Stimulated activated naive CD8-positive, alpha-beta T cell treated with anti-CD3 and anti-CD28 coated beads, Interleukin-15, Interleukin-2, amounts not matched to agents 100 U/mL and 50 U/mL, for 24 hours (primary cell): Measurements from ENCODE around the gene PAN3.
"Not testable (repeated sequence)": the region's sequence is repeated elsewhere in the genome, so short reads cannot be mapped to it uniquely, and the experiment has no call there.

Source experiments
- ATAC-seq: fragments of 150-1000 bp; cut with Tn5 transposase; one replicate; pipeline ENCODE4 v1.10.0; 2021
- DNase-seq: peaks from one replicate; pipeline ENCODE4 v3.0.0; 2021

The PAN3 gene

GRCh38 chr13:28138012-28138755 is at the start of gene PAN3:
PAN3 (plus strand) TSS chr13:28138545; CDS start chr13:28138658, 113 bp downstream.
- DNase-seq (peak; percentile 93), ATAC-seq (peak; percentile 58)

GRCh38 chr13:28089065-28089464 is 49.3 kb upstream of the PAN3 start:
- ATAC-seq (no peak), DNase-seq (no peak)

- DNase-seq: no peak
- ATAC-seq: no peak
Measured at GRCh38 chr13:28092431-28092830, 45.9 kb upstream of the PAN3 start.

- no peak for DNase-seq
- no peak for ATAC-seq
Measured at GRCh38 chr13:28093881-28094280, 44.5 kb upstream of the PAN3 start.

- DNase-seq: no peak
- no peak for ATAC-seq
Measured at GRCh38 chr13:28094306-28094705, 44.0 kb upstream of the PAN3 start.

GRCh38 chr13:28097503-28097902 is 40.8 kb upstream of the PAN3 start:
- ATAC-seq (no peak), DNase-seq (no peak)

GRCh38 chr13:28099396-28100149 is 38.8 kb upstream of the PAN3 start:
- no peak for DNase-seq
- ATAC-seq: no peak

GRCh38 chr13:28100150-28101121 is 37.9 kb upstream of the PAN3 start, which contains the start of gene FLT3:
FLT3 (minus strand) TSS chr13:28100576; CDS start chr13:28100510, 66 bp downstream.
- DNase-seq (peak; percentile 60), ATAC-seq (peak; percentile 92)

GRCh38 chr13:28101886-28102285 is 36.5 kb upstream of the PAN3 start:
- not testable (repeated sequence) for ATAC-seq, DNase-seq

- ATAC-seq: no peak
- DNase-seq: no peak
Measured at GRCh38 chr13:28106976-28107375, 31.4 kb upstream of the PAN3 start.

GRCh38 chr13:28110414-28110813 is 27.9 kb upstream of the PAN3 start:
- ATAC-seq (no peak), DNase-seq (no peak)

- ATAC-seq (no peak), DNase-seq (no peak)
Measured at GRCh38 chr13:28116736-28117135, 21.6 kb upstream of the PAN3 start.

GRCh38 chr13:28117689-28118377 is 20.5 kb upstream of the PAN3 start:
- no peak for ATAC-seq
- DNase-seq: no peak

- ATAC-seq (no peak), DNase-seq (no peak)
Measured at GRCh38 chr13:28120317-28120716, 18.0 kb upstream of the PAN3 start.

- ATAC-seq: no peak
- DNase-seq: no peak
Measured at GRCh38 chr13:28121224-28121623, 17.1 kb upstream of the PAN3 start.

- no peak for ATAC-seq
Measured at GRCh38 chr13:28128030-28128429, 10.3 kb upstream of the PAN3 start.

GRCh38 chr13:28128926-28129325 is 9.4 kb upstream of the PAN3 start:
- no peak for DNase-seq

More at GRCh38 chr13:28128030-28128429, 10.3 kb upstream of the PAN3 start:
- no peak for DNase-seq

GRCh38 chr13:28129911-28130693 is 8.2 kb upstream of the PAN3 start:
- no peak for ATAC-seq
- DNase-seq: no peak

More at GRCh38 chr13:28128926-28129325, 9.4 kb upstream of the PAN3 start:
- ATAC-seq: no peak

- ATAC-seq (no peak), DNase-seq (no peak)
Measured at GRCh38 chr13:28131646-28132045, 6.7 kb upstream of the PAN3 start.

- DNase-seq (no peak), ATAC-seq (no peak)
Measured at GRCh38 chr13:28136916-28137315, 1.4 kb upstream of the PAN3 start.

GRCh38 chr13:28137596-28137995 is 749 bp upstream of the PAN3 start:
- DNase-seq: no peak

More at GRCh38 chr13:28137596-28137995, 749 bp upstream of the PAN3 start:
- no peak for ATAC-seq
